Motor neuron (in vitro differentiated cells): ENCODE measurements around the gene FMN1. TPM values are rescaled to one million over a fixed set of nuclear protein-coding genes. Genes with fewer than 3 reads are reported as not detected.
A peak's percentile ranks its signal among the peaks of the same experiment; 100 is the strongest.

Source experiments
- ATAC-seq, 8 experiments: fragments of 200-7000 bp; cut with Tn5 transposase; replicated peaks in 6 of 8; 2 replicates each; pipeline ENCODE4 v1.8.0; 2021; ENCODE audit warnings: mild to moderate bottlenecking in 8 of 8, moderate library complexity in 8 of 8
- H3K27ac ChIP-seq, 2 donors: fragments of 250-450 bp; sonication (Bioruptor Pico); 2 replicates each; pipeline ENCODE4 v1.9.0; 2021; ENCODE audit warnings: antibody characterized with exemption in 2 of 2, mild to moderate bottlenecking in 2 of 2, moderate library complexity in 1 of 2
- H3K4me1 ChIP-seq, 2 donors: fragments of 250-450 bp; sonication (Bioruptor Pico); replicated peaks in 1 of 2; 2 replicates each; pipeline ENCODE4 v1.6.1; 2021; ENCODE audit warnings: antibody characterized with exemption in 2 of 2, mild to moderate bottlenecking in 2 of 2, moderate library complexity in 1 of 2
- H3K4me3 ChIP-seq, 5 donors: fragments of 250-450 bp; sonication (Bioruptor Pico); 2 replicates each; pipeline ENCODE4 v1.9.0; 2021; ENCODE audit warnings: antibody characterized with exemption in 5 of 5, mild to moderate bottlenecking in 5 of 5, moderate library complexity in 4 of 5
- WGBS, 10 experiments: fragments of 450-650 bp; shearing (Covaris generic); methylation state at CpG; one replicate each; pipeline ENCODE4 v1.0.0; 2022; 5-methylcytosine and 5-hydroxymethylcytosine counted together
- in situ Hi-C, 9 experiments: fragments of 400-800 bp; cut with MboI; loops; one replicate each; pipeline ENCODE4 v1.15.0; 2021; ENCODE audit warnings: low sequenced_read_pairs in 9 of 9, low pct_unique_long_range_greater_than_20kb in 2 of 9; ENCODE audit not compliant: unreplicated experiment in 9 of 9
- total RNA-seq, 8 experiments: library from RNA; unstranded; fragments of 300-600 nt; gene quantifications; 2 replicates each; pipeline versions ENCODE4 v1.2.3 to v1.2.4, GENCODE V29; 2022

FMN1 gene
- total RNA-seq, 8 experiments from 2014 or later: 0.27 to 4.2 (median 2.0) TPM

GRCh38 chr15:33047077-33047476 lies 147.4 kb downstream of the FMN1 start:
- in situ Hi-C loops: no loop called here
- ATAC-seq: no peak
- no peak overlapping the region for H3K4me3 ChIP-seq

GRCh38 chr15:33046329-33046728 lies 148.2 kb downstream of the FMN1 start:
- no peak for ATAC-seq

More at GRCh38 chr15:33047077-33047476, 147.4 kb downstream of the FMN1 start:
- H3K27ac ChIP-seq: no peak overlapping the region
- H3K4me1 ChIP-seq: no peaks in the 10 kb centered on the region
- WGBS, 10 experiments: 45 to 100% (median 86%) methylated on average over 1 to 2 of the region's 2 CpGs

GRCh38 chr15:33045066-33045810 lies 149.3 kb downstream of the FMN1 start:
- Histone ChIP-seq H3K4me3 (no peak overlapping the region), H3K27ac (no peak overlapping the region), H3K4me1 (no peaks in the 10 kb centered on the region)
- 0 to 92% (median 67%) methylated on average over 1 to 5 of the region's 8 CpGs for WGBS, 10 experiments
- in situ Hi-C loops: no loop called here
- peak in 3 of 8 experiments; percentile 38 to 68 (median 52) for ATAC-seq

More at GRCh38 chr15:33046329-33046728, 148.2 kb downstream of the FMN1 start:
- in situ Hi-C loops: no loop called here
- 50 to 100% (median 76%) methylated on average over 1 to 2 of the region's 2 CpGs; no CpG with 5 or more reads in 1 of the 10 experiments for WGBS, 10 experiments
- H3K4me1 ChIP-seq: no peaks in the 10 kb centered on the region
- no peak overlapping the region for H3K27ac ChIP-seq
- no peak overlapping the region for H3K4me3 ChIP-seq

GRCh38 chr15:33044598-33044997 lies 149.9 kb downstream of the FMN1 start:
- 60 to 71% methylated on average over 1 of the region's 1 CpG; no CpG with 5 or more reads in 8 of the 10 experiments for whole genome bisulfite sequencing, 10 experiments
- in situ Hi-C loops: no loop called here
- no peaks in the 10 kb centered on the region for H3K4me1 ChIP-seq
- ATAC-seq: no peak
- H3K4me3 ChIP-seq: no peak overlapping the region
- no peak overlapping the region for H3K27ac ChIP-seq

- in situ Hi-C loops: no loop called here
- no peaks in the 10 kb centered on the region for H3K4me1 ChIP-seq
- H3K27ac ChIP-seq: no peak overlapping the region
- H3K4me3 ChIP-seq: no peak overlapping the region
- ATAC-seq: no peak
- 0 to 70% (median 63%) methylated on average over 1 to 2 of the region's 4 CpGs; no CpG with 5 or more reads in 7 of the 10 experiments for WGBS, 10 experiments
Measured at GRCh38 chr15:33043636-33044035, 150.9 kb downstream of the FMN1 start.

- 17 to 100% (median 88%) methylated on average over 1 of the region's 1 CpG; no CpG with 5 or more reads in 5 of the 10 experiments for WGBS, 10 experiments
- no peak overlapping the region for H3K27ac ChIP-seq
- H3K4me3 ChIP-seq: no peak overlapping the region
- no peaks in the 10 kb centered on the region for H3K4me1 ChIP-seq
- in situ Hi-C loops: no loop called here
- ATAC-seq: peak in 2 of 8 experiments; percentile 22 to 26
Measured at GRCh38 chr15:33040496-33040895, 154.0 kb downstream of the FMN1 start.

- H3K4me3 ChIP-seq: no peak overlapping the region
- H3K4me1 ChIP-seq: peaks cover 0 to under 1% of the 10 kb centered on the region in 2 donors
- in situ Hi-C loops: no loop called here
- H3K27ac ChIP-seq: no peak overlapping the region
- peak in 1 of 8 experiments; percentile 73 for ATAC-seq
Measured at GRCh38 chr15:33034588-33034987, 159.9 kb downstream of the FMN1 start.

- ATAC-seq: no peak
- Histone ChIP-seq H3K4me1 (peaks cover 0 to 7% of the 10 kb centered on the region in 2 donors), H3K4me3 (no peak overlapping the region), H3K27ac (no peak overlapping the region)
- 20 to 95% (median 83%) methylated on average over 2 to 4 of the region's 4 CpGs; no CpG with 5 or more reads in 1 of the 10 experiments for WGBS, 10 experiments
- in situ Hi-C loops: no loop called here
Measured at GRCh38 chr15:33032053-33032452, 162.5 kb downstream of the FMN1 start.

- H3K27ac ChIP-seq: no peak overlapping the region
- in situ Hi-C loops: no loop called here
- H3K4me1 ChIP-seq: peaks cover 0 to 7% of the 10 kb centered on the region in 2 donors
- ATAC-seq: peak in 7 of 8 experiments; percentile 23 to 93 (median 70)
- WGBS, 10 experiments: 0 to 100% (median 67%) methylated on average over 1 to 5 of the region's 5 CpGs; no CpG with 5 or more reads in 2 of the 10 experiments
- no peak overlapping the region for H3K4me3 ChIP-seq
Measured at GRCh38 chr15:33031324-33031821, 163.1 kb downstream of the FMN1 start.

GRCh38 chr15:33030315-33030714 lies 164.2 kb downstream of the FMN1 start:
- Histone ChIP-seq H3K4me3 (no peak overlapping the region), H3K27ac (no peak overlapping the region), H3K4me1 (peaks cover 0 to 7% of the 10 kb centered on the region in 2 donors)
- 85 to 100% (median 92%) methylated on average over 3 to 5 of the region's 5 CpGs for WGBS, 10 experiments
- in situ Hi-C loops: no loop called here
- ATAC-seq: no peak

GRCh38 chr15:33029109-33029652 lies 165.3 kb downstream of the FMN1 start:
- Histone ChIP-seq H3K4me1 (peaks cover 0 to 7% of the 10 kb centered on the region in 2 donors), H3K4me3 (no peak overlapping the region), H3K27ac (no peak overlapping the region)
- 8 to 74% (median 65%) methylated on average over 1 to 5 of the region's 5 CpGs; no CpG with 5 or more reads in 1 of the 10 experiments for WGBS, 10 experiments
- peak in 3 of 8 experiments; percentile 38 to 65 (median 42) for ATAC-seq
- in situ Hi-C loops: loop anchor here in 1 of 9 experiments (10.0 kb wide), 1 partner anchor 56 kb away; no protein-coding TSS in a partner anchor

- 6 to 86% (median 70%) methylated on average over 1 to 4 of the region's 4 CpGs; no CpG with 5 or more reads in 1 of the 10 experiments for WGBS, 10 experiments
- Histone ChIP-seq H3K4me3 (no peak overlapping the region), H3K27ac (no peak overlapping the region), H3K4me1 (peaks cover 0 to 7% of the 10 kb centered on the region in 2 donors)
- in situ Hi-C loops: loop anchor here in 1 of 9 experiments (10.0 kb wide), 1 partner anchor 56 kb away; no protein-coding TSS in a partner anchor
- no peak for ATAC-seq
Measured at GRCh38 chr15:33028495-33028894, 166.0 kb downstream of the FMN1 start.
